Measurements from ENCODE around the gene SEMA3F.

Gene SEMA3F

DNA sequence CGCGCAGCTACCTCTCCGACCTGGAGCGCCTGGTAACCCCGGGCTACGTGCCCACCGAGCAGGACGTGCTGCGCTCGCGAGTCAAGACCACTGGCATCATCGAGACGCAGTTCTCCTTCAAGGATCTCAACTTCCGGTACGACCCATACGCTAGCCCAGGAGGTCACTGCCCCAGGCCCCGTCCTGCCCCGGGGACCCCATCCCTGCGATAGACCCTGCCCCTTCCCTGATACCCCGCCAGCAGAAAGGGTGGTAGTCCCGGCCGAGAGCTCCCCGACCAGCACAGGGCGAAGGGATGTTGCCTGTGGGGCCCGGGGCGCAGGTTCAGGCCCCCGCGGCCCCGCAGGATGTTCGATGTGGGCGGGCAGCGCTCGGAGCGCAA, 38.6 kb downstream of the SEMA3F start:
- H3K36me3 Mint-ChIP-seq, result no peaks in the 10 kb centered on the region
- peaks cover 5% of the 10 kb centered on the region for H3K4me1 Mint-ChIP-seq
- no peaks in the 10 kb centered on the region for H3K9me3 Mint-ChIP-seq
- no peak overlapping the region for H3K27ac Mint-ChIP-seq
- DNase-seq (ENCODE audit: low spot score in 2 of 2), result no peak
- H3K4me3 Mint-ChIP-seq, result no peak overlapping the region
- ATAC-seq (ENCODE audit: low read depth), result no peak
- H3K27me3 Mint-ChIP-seq, result peaks cover 9% of the 10 kb centered on the region

- Mint-ChIP-seq H3K4me3 (peak overlapping the region; percentile 21), H3K36me3 (no peaks in the 10 kb centered on the region), H3K27ac (peak overlapping the region; percentile 50), H3K4me1 (peaks cover 5% of the 10 kb centered on the region), H3K9me3 (no peaks in the 10 kb centered on the region), H3K27me3 (peaks cover 11% of the 10 kb centered on the region)
- ATAC-seq (ENCODE audit: low read depth) (peak; percentile 84), DNase-seq (ENCODE audit: low spot score in 2 of 2) (peak; percentile 80 to 86)
Measured at GRCh38 chr3:50194128-50194902, 39.2 kb downstream of the SEMA3F start.

GRCh38 chr3:50194903-50195500, 39.9 kb downstream of the SEMA3F start:
- Mint-ChIP-seq H3K9me3 (no peaks in the 10 kb centered on the region), H3K36me3 (no peaks in the 10 kb centered on the region), H3K4me3 (peak overlapping the region; percentile 21), H3K27me3 (peaks cover 11% of the 10 kb centered on the region), H3K27ac (no peak overlapping the region), H3K4me1 (peaks cover 5% of the 10 kb centered on the region)
- peak; percentile 53 for ATAC-seq (ENCODE audit: low read depth)
- no peak for DNase-seq (ENCODE audit: low spot score in 2 of 2)

DNA sequence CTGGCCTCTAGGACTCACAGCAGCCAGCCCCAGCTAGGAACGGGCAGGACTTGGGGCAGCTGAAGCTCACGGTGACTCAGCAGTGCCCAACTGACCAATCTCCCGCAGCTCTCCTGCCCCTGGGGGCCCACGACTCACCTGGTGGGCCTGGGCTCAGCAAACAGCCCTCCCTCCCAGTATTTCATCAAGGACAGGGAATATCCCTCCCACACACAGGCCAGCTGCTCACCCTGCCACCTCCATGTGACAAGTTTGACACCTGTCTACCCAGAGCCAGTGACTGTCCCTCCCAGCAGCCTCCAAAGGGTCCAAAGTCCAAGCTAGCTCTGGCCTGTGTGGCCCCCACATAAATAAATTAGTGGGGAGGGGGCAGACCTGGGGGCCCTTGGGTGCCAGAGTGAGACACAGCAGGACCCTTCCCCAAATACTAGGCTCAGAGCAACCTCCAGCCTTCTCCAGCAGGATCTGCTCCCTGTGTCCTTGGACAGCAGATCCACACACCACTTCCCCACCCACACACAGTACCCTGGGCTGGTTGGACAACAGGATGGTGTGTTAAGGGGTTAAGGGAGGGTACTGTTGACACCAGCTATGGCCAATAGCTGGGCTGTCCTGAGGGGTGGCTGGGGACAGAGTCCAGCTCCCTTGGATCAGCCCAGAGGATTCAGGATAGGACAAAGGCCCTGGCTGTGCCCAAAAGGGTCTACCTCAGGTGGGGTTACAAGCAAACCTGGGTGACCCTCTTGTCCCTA, 40.6 kb downstream of the SEMA3F start:
- no peaks in the 10 kb centered on the region for H3K9me3 Mint-ChIP-seq
- no peak overlapping the region for H3K27ac Mint-ChIP-seq
- H3K36me3 Mint-ChIP-seq, result no peaks in the 10 kb centered on the region
- no peak for ATAC-seq (ENCODE audit: low read depth)
- peaks cover 13% of the 10 kb centered on the region for H3K27me3 Mint-ChIP-seq
- no peak for DNase-seq (ENCODE audit: low spot score in 2 of 2)
- H3K4me1 Mint-ChIP-seq, result peaks cover 5% of the 10 kb centered on the region
- no peak overlapping the region for H3K4me3 Mint-ChIP-seq

DNA sequence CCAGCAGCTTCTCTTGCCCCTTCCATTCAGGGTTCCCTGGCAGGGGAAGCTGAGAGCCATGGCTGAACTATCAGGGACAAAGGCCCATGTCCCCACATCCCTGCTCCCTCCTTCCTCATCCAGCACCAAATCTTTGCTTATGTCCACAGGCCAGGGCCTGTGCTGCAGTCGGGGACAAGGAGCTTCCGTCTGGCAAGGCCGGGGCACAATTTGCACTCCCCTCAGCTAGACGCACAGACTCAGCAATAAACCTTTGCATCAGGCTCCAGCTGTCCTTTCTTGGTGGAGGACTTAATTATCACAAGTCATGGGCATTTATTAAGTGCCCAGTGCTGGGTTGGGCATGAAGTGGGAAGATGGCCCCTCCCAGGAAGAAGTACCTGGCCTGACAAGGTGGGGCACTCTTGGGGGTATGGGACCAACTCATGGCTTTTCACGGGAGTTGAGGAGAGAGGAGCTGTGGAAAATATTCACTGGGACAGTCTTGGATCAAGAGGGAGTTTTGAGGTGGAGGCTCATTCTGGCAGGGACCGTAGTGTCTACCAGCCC, 41.2 kb downstream of the SEMA3F start:
- no peak for DNase-seq (ENCODE audit: low spot score in 2 of 2)
- Mint-ChIP-seq H3K27me3 (peaks cover 19% of the 10 kb centered on the region), H3K4me1 (no peaks in the 10 kb centered on the region), H3K36me3 (no peaks in the 10 kb centered on the region), H3K27ac (no peak overlapping the region), H3K9me3 (no peaks in the 10 kb centered on the region), H3K4me3 (no peak overlapping the region)
- no peak for ATAC-seq (ENCODE audit: low read depth)

DNA sequence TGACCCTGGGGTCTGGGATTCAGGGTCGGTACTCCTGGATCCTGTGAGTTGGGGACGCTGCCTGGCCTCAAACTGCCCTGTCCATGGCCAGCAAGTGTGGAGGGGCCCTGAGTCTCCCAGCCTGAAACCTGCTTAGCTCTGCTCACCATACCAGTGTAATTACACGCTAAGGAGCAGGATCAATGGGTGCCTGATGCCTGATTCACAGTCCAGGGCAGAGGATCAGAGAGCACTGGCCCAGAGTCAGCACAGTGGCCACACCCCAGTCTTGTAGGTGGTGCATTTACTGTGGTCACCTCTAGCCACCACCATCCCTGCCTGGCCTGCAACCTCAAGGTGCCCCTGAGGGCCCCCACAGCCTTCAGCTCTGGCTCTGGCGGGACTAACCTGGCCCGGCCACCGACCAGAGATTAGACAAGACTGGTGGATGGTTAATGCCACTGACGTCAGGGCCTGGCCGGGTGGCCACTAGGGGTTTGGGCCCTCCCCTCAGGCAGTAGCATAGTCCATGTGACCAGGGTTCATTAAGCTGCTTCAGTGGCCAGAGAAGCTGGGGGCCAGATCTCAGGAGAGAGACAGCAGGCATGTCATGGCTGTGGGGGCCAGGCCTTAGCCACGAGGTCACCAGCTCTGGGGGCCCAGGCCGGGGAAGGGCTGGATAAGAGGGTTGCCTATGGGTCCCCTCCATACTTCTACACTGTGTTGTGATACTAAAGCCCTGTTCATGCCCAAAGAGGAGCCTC, 46.6 kb downstream of the SEMA3F start:
- H3K27me3 Mint-ChIP-seq, result peaks cover 35% of the 10 kb centered on the region

DNA sequence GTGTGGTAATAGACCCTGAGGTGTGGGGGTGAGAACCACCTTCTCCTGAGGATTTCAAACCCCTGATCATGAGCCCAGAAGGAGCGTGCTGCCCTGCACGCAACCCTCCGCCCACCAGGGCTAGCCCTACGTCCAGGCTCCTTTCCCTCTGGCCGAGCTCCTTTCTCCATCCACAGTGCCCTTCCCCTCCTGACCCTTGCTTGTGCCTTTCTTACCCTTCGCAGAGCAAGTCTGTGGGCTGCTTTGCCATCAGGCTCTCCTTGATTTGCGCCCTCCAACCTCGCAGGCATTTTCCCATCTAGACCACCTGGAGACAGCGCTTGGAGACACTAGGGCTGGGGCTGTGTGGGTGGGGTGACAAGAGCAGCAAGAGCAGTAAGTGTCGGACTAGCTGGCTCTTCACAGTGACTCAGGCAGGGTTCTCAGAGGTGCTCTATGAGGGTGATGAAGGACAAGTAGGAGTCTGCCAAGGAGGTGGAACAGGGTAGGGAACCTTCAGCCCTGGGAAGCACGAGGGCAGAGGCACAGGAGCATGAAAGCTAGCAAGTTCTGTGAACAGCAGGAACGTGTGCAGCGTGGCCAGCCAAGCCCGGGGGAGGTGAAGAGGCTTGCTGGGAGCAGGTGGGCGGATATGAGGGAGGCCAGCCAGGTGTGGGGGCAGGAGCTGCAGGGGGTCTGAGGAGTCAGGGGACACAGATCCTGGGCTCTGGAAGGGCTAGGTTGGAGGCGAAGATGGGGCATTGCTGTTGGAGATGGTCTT, 47.4 kb downstream of the SEMA3F start:
- H3K36me3 Mint-ChIP-seq, result no peaks in the 10 kb centered on the region
- no peak for DNase-seq (ENCODE audit: low spot score in 2 of 2)
- peaks cover 38% of the 10 kb centered on the region for H3K27me3 Mint-ChIP-seq
- H3K27ac Mint-ChIP-seq, result no peak overlapping the region
- no peaks in the 10 kb centered on the region for H3K9me3 Mint-ChIP-seq
- no peak overlapping the region for H3K4me3 Mint-ChIP-seq
- no peak for ATAC-seq (ENCODE audit: low read depth)
- no peaks in the 10 kb centered on the region for H3K4me1 Mint-ChIP-seq

More for the DNA sequence above, 46.6 kb downstream of the SEMA3F start:
- Mint-ChIP-seq H3K4me3 (no peak overlapping the region), H3K36me3 (no peaks in the 10 kb centered on the region), H3K9me3 (no peaks in the 10 kb centered on the region), H3K4me1 (no peaks in the 10 kb centered on the region), H3K27ac (no peak overlapping the region)
- DNase-seq (ENCODE audit: low spot score in 2 of 2) (no peak), ATAC-seq (ENCODE audit: low read depth) (no peak)

DNA sequence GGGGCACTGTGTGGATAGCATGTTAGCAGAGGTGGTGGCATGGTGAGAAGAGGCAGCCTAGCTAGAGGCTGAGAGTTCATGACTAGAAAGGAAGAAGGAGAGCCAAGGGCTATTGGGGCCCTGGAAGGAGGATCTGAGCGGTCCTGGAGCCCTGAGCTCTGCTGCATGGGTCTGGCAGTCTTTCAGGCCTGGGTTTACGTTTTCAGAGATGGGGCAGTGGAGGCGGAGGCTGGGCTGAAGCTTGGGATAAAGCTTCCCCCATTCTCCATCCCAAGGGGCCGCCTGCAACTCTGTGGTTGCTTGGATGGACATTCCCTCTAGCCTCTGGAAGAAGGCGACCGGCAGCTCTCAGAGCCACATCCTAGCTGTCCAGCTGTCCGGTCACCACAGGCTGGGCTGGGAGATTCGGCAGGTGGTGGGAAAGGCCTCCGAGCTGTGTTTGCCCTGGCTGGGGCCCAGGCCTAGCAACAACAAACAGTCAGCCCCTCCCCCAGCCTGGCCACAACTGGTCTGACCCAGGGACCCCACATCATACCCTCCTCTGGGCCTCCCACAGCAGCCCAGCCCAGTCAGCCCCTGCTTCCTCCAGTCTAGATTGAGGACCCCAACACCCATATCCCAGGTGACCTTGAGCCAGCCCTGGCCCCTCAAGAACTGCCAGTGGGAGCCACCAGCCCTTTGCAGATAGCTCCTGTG, 48.1 kb downstream of the SEMA3F start:
- no peak overlapping the region for H3K27ac Mint-ChIP-seq

GRCh38 chr3:50203809-50204803, 49.0 kb downstream of the SEMA3F start:
- Mint-ChIP-seq H3K4me1 (no peaks in the 10 kb centered on the region), H3K27ac (no peak overlapping the region), H3K4me3 (no peak overlapping the region), H3K36me3 (no peaks in the 10 kb centered on the region), H3K27me3 (peaks cover 42% of the 10 kb centered on the region), H3K9me3 (no peaks in the 10 kb centered on the region)
- no peak for ATAC-seq (ENCODE audit: low read depth)
- DNase-seq (ENCODE audit: low spot score in 2 of 2), result no peak

More for the DNA sequence above, 48.1 kb downstream of the SEMA3F start:
- Mint-ChIP-seq H3K4me1 (no peaks in the 10 kb centered on the region), H3K4me3 (no peak overlapping the region), H3K36me3 (no peaks in the 10 kb centered on the region), H3K9me3 (no peaks in the 10 kb centered on the region), H3K27me3 (peaks cover 38% of the 10 kb centered on the region)
- ATAC-seq (ENCODE audit: low read depth), result no peak
- no peak for DNase-seq (ENCODE audit: low spot score in 2 of 2)

GRCh38 chr3:50204804-50205412, 49.8 kb downstream of the SEMA3F start, which contains the start of gene SLC38A3:
SLC38A3 (plus strand) TSS chr3:50205271; CDS start chr3:50214200, 8,929 bp downstream.
- peaks cover 40% of the 10 kb centered on the region for H3K27me3 Mint-ChIP-seq
- H3K27ac Mint-ChIP-seq, result no peak within 1 kb of the TSS
- no peaks in the 10 kb centered on the region for H3K4me1 Mint-ChIP-seq
- H3K36me3 Mint-ChIP-seq, result no peaks in the 10 kb centered on the region
- peak within 1 kb of the TSS; percentile 41 for H3K4me3 Mint-ChIP-seq
- DNase-seq (ENCODE audit: low spot score in 2 of 2), result no peak
- peak; percentile 7 for ATAC-seq (ENCODE audit: low read depth)
- no peaks in the 10 kb centered on the region for H3K9me3 Mint-ChIP-seq

GRCh38 chr3:50205413-50206276, 50.5 kb downstream of the SEMA3F start:
- no peaks in the 10 kb centered on the region for H3K4me1 Mint-ChIP-seq
- H3K9me3 Mint-ChIP-seq, result no peaks in the 10 kb centered on the region
- DNase-seq (ENCODE audit: low spot score in 2 of 2) (peak in 1 of 2 donors; percentile 50), ATAC-seq (ENCODE audit: low read depth) (peak; percentile 87)
- H3K27ac Mint-ChIP-seq, result no peak overlapping the region
- H3K36me3 Mint-ChIP-seq, result no peaks in the 10 kb centered on the region
- H3K27me3 Mint-ChIP-seq, result peaks cover 38% of the 10 kb centered on the region
- peak overlapping the region; percentile 41 for H3K4me3 Mint-ChIP-seq

All from memory B cell (primary cell).